Measurements from ENCODE around the gene MAB21L4.

MAB21L4 gene

DNA sequence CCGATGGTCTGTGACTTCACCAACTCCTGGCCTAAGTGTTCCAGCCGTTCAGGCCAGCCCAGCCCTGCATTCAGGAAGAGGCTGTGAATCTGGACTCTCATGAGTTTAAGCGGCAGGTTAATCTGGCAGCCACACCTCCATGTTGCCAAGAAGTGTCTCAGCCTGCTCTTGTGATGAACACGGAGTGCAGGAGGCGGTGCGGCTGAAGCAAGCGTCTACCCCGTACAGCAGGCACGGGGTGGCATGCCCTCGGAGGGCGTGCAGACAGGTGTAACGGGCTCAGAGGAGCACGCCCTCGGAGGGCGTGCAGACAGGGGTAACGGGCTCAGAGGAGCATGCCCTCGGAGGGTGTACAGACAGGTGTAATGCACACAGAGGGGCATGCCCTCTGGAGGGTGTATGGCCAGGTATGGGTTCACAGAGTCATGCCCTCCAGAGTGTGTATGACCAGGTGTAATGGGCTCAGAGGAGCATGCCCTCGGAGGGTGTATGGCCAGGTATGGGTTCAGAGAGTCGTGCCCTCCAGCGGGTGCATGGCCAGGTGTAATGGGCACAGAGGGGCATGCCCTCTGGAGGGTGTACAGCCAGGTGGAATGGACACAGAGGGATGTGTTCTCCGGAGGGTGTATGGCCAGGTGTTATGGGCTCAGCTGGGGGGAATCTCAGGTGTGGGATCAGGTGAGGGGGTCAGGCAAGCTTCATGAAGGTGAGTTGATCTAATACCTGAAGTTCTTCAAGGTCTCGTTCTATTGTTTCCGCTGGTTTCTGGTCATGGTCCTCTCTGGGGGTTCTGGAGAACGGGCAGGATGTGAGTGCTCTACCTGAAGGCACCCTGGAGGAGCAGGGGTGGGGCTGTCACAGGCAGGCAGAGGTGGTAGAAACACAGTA lies 32.8 kb upstream of the MAB21L4 start:
- no peak for FAIRE-seq
- no peak for DNase-seq (ENCODE audit: insufficient read length, low spot score)
- TF ChIP-seq, protein P1, sequence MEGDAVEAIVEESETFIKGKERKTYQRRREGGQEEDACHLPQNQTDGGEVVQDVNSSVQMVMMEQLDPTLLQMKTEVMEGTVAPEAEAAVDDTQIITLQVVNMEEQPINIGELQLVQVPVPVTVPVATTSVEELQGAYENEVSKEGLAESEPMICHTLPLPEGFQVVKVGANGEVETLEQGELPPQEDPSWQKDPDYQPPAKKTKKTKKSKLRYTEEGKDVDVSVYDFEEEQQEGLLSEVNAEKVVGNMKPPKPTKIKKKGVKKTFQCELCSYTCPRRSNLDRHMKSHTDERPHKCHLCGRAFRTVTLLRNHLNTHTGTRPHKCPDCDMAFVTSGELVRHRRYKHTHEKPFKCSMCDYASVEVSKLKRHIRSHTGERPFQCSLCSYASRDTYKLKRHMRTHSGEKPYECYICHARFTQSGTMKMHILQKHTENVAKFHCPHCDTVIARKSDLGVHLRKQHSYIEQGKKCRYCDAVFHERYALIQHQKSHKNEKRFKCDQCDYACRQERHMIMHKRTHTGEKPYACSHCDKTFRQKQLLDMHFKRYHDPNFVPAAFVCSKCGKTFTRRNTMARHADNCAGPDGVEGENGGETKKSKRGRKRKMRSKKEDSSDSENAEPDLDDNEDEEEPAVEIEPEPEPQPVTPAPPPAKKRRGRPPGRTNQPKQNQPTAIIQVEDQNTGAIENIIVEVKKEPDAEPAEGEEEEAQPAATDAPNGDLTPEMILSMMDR (IDR thresholded peaks at IDR 0.05; ENCODE audit: insufficient read depth, missing control alignments) = no peak

DNA sequence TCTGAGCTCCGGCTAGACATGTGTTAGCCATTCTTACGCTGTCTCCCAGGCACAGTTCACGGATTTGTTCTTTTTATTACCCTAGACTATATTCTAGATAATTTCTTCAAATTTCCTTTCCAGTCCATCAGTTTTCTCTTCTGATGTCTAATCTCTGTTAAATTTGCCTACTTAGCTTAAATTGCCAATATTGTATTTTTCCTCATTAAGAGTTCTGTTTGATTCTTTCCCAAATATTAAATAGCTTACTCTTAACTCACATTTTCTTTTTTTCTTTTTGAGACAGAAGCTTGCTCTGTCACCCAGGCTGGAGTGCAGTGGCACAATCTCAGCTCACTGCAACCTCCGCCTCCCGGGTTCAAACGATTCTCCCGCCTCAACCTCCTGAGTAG lies 31.4 kb upstream of the MAB21L4 start:
- FAIRE-seq (no peak), DNase-seq (ENCODE audit: insufficient read length, low spot score) (no peak)
- TF ChIP-seq, protein P1 (IDR thresholded peaks at IDR 0.05; ENCODE audit: insufficient read depth, missing control alignments) = no peak

DNA sequence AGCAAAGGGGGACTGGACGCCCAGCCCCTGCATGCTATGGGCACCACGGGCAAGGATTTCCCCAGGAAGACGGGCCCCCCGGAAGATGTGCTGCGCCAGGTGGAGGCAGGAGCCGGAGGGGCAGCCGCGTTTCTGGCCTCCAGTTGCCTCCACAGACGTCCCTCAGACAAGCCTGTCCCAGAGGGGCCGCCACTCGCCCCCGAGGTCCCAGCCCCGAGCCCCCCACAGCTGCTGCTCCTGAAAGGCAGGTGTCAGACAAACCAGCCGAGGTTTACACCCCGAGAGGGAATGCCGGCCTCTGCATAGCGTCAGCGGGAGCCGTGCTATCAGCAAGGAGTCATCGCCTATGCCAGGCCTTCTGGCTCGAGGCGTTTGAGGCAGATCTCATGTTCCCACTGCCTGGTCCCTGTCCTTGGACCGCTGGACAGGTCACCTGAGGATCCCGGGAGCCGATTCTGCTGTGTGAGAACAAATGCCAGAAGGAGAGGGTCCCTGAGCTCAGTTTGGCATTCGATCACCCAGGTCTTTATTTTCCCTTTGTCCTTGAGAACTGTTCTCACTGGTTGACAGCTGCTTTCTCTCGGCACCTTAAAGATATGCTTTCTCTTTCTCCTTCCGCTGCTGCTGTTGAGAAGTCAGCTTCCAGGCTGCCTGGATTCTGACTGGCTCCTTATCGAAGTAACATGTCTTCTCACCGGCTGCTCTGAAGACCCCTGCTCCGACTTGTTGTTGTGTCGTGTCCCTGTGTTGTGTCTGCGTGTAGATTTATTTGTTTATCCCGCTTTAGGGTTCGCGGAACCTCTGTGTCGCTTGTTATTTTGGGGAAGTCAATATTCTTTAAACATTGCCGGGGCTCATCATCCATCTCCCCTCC lies 30.8 kb upstream of the MAB21L4 start:
- TF ChIP-seq, protein P1 (IDR thresholded peaks at IDR 0.05; ENCODE audit: insufficient read depth, missing control alignments) = no peak
- DNase-seq (ENCODE audit: insufficient read length, low spot score) = no peak
- no peak for FAIRE-seq

DNA sequence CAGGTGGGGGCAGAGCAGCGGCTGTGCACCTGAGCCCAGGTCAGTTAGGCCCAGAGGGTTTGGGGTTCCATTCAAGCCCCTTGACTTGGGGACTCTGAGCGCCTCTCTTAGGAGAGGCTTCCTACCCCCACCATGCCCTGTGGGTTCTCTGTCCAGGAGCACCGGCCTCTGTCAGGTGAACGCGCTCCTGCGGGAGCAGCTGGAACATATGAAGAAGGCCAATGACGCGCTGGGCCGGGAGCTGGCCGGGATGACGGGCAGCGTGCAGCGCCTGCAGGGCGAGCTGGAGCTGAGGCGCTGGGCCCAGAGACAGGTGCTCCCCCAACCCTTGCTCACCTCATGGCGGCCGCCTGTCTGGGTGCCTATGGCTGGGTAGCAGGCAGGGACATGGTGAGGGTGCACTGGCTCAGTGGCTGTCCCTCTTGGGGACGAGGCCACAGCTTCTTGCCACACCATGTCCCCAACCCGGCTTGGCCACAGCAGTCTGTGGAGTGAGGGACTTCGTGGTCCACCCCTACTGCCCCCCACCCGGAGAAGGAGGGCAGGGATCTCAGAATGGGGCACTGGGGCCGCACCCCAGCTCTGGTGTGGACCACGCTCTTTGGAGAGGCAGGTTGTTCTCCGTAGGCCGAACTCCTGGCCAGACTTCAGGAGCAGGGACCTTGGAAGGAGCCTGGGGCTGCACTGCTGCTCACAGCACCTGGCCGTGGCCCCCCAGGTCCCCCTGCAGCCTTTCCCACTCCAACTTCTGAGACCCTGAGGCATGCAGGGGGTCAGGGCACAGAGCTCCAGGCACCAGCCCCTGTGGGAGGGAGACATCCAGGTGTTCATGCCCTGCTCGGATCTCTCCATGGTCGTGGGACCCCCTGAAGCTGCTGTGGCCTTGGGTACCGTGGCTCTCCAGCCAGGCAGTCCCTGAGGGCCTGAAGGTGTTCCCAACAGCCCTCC lies 29.9 kb upstream of the MAB21L4 start:
- DNase-seq (ENCODE audit: insufficient read length, low spot score) (no peak), FAIRE-seq (no peak)
- TF ChIP-seq, protein P1 (IDR thresholded peaks at IDR 0.05; ENCODE audit: insufficient read depth, missing control alignments) = no peak

DNA sequence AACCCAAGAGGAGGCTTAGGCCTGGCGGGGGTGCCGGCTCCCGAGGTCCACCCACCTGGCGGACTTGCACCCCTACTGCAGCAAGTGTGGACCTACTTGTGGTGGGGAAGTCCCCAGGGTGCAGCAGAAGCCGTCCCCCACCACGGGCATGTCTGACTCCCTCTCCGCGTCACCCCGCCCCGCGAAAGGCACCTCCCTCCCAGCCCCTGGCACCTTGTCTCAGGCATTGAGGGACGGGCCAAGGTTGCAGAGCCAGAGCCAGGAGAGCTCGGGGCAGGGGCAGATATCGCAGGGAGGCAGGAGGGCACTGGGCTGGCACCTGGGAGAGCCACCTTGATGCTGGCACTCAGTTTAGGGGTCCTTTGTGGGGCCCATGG lies 29.2 kb upstream of the MAB21L4 start:
- DNase-seq (ENCODE audit: insufficient read length, low spot score) = no peak
- FAIRE-seq = no peak
- TF ChIP-seq, protein P1 (IDR thresholded peaks at IDR 0.05; ENCODE audit: insufficient read depth, missing control alignments) = no peak

DNA sequence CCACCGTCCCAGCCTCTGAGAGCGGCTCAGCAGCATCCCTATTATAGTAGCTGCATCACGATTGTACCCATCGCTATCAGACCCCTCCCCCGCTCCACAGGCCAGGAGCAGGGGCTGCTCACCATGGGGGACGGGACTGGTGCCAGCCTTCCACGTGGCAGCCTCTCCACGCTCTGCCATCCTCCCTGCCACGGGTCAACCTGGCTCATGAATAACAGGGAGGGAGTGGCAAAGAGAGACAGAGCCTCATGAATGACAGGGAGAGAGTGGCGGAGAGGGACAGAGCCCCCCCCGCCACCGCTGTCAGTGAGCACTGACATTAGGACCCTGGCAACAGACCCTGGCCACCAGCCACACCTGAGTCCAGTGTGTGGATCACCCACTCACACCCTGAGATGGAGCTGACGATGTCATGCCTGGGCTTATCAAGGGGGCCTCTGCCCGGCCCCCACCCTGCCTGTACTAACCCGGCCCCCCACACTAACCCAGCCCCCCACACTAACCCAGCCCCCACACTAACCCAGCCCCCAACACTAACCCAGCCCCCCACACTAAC lies 27.1 kb upstream of the MAB21L4 start:
- DNase-seq (ENCODE audit: insufficient read length, low spot score) (no peak), FAIRE-seq (no peak)
- TF ChIP-seq, protein P1 (IDR thresholded peaks at IDR 0.05; ENCODE audit: insufficient read depth, missing control alignments) = no peak

Data from D721Med (cell line).